ENCODE measurements around the gene PRDM5. TPM values are rescaled to one million over a fixed set of nuclear protein-coding genes. Genes with fewer than 3 reads are reported as not detected.

The PRDM5 gene
- total and polyA plus RNA-seq, 3 donors from 2014 or later, result 8.2 to 21.9 (median 19.1) TPM

GRCh38 chr4:120923207-120923522 lies 639 bp upstream of the PRDM5 start:
- H3K9me3 ChIP-seq, result no peaks in the 10 kb centered on the region
- 5 to 9% methylated on average over 12 of the region's 12 CpGs for WGBS, 2 donors
- no peak for DNase-seq
- peaks cover 17% of the 10 kb centered on the region for H3K4me1 ChIP-seq
- TF ChIP-seq POLR2A (IDR thresholded peaks at IDR 0.05), result no peak
- intact Hi-C loops (cut with DNase I; ENCODE audit: low total_unique reads), result no loop called here
- H3K4me3 ChIP-seq, result peak overlapping the region; percentile 75 to 87
- no peaks in the 10 kb centered on the region for H3K27me3 ChIP-seq
- peak overlapping the region; percentile 93 to 95 for H3K27ac ChIP-seq
- no peaks in the 10 kb centered on the region for H3K36me3 ChIP-seq (ENCODE audit: low read depth, missing control alignments)

DNA sequence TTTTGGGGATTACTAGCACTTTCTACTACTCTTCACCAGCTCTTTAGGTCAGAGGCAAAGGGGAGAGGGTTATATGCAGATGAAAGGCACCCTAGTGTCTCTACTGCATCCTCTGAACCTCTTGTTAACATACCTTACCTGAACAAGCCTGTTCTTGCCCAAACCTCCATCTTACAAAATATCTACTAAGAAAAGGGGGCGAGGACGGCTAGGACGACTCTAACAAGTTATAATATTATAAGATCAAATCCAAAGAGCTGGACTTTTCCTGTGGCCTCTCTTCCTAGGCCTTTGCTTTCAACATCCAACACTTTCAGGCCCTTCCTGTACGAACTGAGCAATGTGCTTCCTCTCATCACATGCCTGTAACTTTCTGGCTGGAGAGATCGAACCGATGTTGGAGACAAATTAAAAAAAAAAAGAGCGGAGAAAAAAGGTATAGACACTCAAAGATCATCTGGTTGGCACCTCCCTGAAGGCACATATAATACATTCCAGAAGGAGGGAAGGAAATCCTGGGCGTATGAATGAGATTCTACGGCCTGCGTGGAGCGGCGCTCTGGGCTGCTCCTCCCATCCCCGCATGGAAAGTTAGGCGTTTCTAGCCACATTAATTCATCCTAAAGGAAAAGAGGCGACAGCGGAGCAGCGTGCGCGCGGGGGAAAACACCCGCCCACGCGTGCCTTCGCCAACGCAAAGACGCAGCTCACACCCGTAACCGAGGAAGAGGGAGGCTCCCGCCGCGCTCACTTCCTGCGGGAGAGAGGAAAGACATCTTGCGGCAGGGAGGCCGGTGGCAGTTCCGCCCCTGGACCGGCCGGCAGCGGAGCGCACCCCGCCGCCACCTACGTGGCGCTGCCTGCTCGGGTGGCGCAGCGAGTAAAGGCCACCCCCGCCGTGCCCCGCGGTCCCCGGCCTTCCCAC lies 808 bp downstream of the PRDM5 start:
- H3K4me1 ChIP-seq, result peaks cover 17% of the 10 kb centered on the region
- H3K27me3 ChIP-seq, result no peaks in the 10 kb centered on the region
- DNase-seq, result peak; percentile 83
- H3K9me3 ChIP-seq, result no peaks in the 10 kb centered on the region
- no peaks in the 10 kb centered on the region for H3K36me3 ChIP-seq (ENCODE audit: low read depth, missing control alignments)
- intact Hi-C loops (cut with DNase I; ENCODE audit: low total_unique reads), result no loop called here
- H3K4me3 ChIP-seq, result peak overlapping the region; percentile 75 to 87
- H3K27ac ChIP-seq, result peak overlapping the region; percentile 93 to 95
- no peak for TF ChIP-seq CTCF (IDR thresholded peaks at IDR 0.05)
- no peak for TF ChIP-seq POLR2A (IDR thresholded peaks at IDR 0.05)
- WGBS, 2 donors, result 2 to 5% methylated on average over 17 to 51 of the region's 51 CpGs

DNA sequence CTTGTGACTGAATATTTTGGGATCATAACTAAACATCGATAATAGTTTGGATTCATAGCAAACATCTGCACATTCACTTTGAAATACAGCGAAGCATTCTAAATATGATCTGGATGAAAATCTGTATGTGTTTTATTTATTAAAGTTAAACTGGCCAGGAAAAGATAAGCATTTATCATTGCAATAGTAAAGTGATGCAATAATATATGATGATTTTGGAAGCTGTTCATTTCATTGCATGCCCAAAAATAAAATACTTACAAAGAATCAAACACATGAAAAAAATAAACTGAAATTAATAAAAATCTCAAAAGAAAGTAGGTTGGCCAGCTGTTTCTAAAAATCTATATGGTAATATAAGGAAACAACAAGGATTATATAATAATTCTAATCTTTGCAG lies 1.9 kb downstream of the PRDM5 start:
- peaks cover 17% of the 10 kb centered on the region for H3K4me1 ChIP-seq
- DNase-seq, result no peak
- H3K27ac ChIP-seq, result no peak overlapping the region
- TF ChIP-seq CTCF (IDR thresholded peaks at IDR 0.05) (no peak), POLR2A (IDR thresholded peaks at IDR 0.05) (no peak)
- H3K9me3 ChIP-seq, result no peaks in the 10 kb centered on the region
- 80 to 92% methylated on average over 2 of the region's 2 CpGs for WGBS, 2 donors
- intact Hi-C loops (cut with DNase I; ENCODE audit: low total_unique reads), result no loop called here
- H3K27me3 ChIP-seq, result no peaks in the 10 kb centered on the region
- H3K4me3 ChIP-seq, result no peak overlapping the region
- H3K36me3 ChIP-seq (ENCODE audit: low read depth, missing control alignments), result no peaks in the 10 kb centered on the region

DNA sequence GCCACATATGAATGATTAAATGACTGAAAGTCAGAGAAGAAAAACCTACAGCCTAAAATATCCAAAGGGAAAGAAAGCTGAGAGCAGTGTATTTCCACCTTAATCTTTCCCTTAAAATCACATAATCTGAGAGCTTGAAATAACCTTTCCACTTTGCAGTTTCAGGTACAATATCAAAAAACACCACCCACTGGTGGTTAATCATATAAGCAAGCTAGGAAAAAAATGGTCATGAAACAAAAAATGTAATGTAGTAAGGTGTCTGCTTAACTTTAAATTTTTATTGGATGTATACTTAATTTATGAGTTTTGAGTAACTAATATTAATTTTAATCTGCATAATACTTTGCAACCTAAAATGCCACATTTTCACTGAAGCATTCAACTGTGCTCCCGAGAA lies 3.2 kb downstream of the PRDM5 start:
- 85 to 92% methylated on average over 1 of the region's 1 CpG for WGBS, 2 donors
- Histone ChIP-seq H3K9me3 (no peaks in the 10 kb centered on the region), H3K4me3 (no peak overlapping the region), H3K27ac (no peak overlapping the region), H3K4me1 (peaks cover 12% of the 10 kb centered on the region), H3K36me3 (ENCODE audit: low read depth, missing control alignments) (no peaks in the 10 kb centered on the region), H3K27me3 (no peaks in the 10 kb centered on the region)
- no peak for TF ChIP-seq POLR2A (IDR thresholded peaks at IDR 0.05)
- TF ChIP-seq CTCF (IDR thresholded peaks at IDR 0.05), result no peak
- no peak for DNase-seq
- intact Hi-C loops (cut with DNase I; ENCODE audit: low total_unique reads), result no loop called here

- Histone ChIP-seq H3K36me3 (ENCODE audit: low read depth, missing control alignments) (no peaks in the 10 kb centered on the region), H3K9me3 (no peaks in the 10 kb centered on the region), H3K27me3 (no peaks in the 10 kb centered on the region), H3K4me1 (peaks cover 8% of the 10 kb centered on the region), H3K27ac (no peak overlapping the region), H3K4me3 (no peak overlapping the region)
- DNase-seq, result peak; percentile 24
- WGBS, 2 donors, result 45 to 49% methylated on average over 2 of the region's 2 CpGs
- no peak for TF ChIP-seq CTCF (IDR thresholded peaks at IDR 0.05)
- TF ChIP-seq POLR2A (IDR thresholded peaks at IDR 0.05), result no peak
- intact Hi-C loops (cut with DNase I; ENCODE audit: low total_unique reads), result no loop called here
Observed at GRCh38 chr4:120918788-120919187, 3.7 kb downstream of the PRDM5 start.

Data from testis (tissue), 3 donors.